Measurements from ENCODE around the gene ETNK2. TPM values are rescaled to one million over a fixed set of nuclear protein-coding genes. Genes with fewer than 3 reads are reported as not detected.
A peak's percentile ranks its signal among the peaks of the same experiment; 100 is the strongest.

ETNK2 gene
- total and polyA plus RNA-seq, 2 of the 13 experiments (the other 11 are each of a cell fraction or from before 2014, with no cell fraction given) = 15.5 to 42.8 TPM

DNA sequence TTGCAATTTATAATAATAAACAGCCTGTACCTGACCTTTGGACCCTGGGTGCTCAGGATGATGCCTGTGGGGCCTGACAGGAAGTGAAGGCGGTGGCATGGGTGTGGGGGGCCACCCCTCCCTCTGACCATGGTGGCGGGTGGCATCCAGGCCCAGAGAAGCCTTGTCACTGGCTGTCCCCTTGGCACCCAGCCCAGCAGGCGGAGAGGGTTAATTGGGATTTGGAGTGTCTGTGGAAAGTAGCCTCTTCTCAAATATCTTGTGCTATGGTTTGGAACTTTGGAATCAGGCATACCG, 58.5 kb downstream of the ETNK2 start (continued):
- TF ChIP-seq ATF5 (CRISPR knock-in tag; IDR thresholded peaks at IDR 0.05; ENCODE audit: low read depth) (no peak), SRSF1 (optimal IDR thresholded peaks at IDR 0.05; ENCODE audit: low read depth, low read length) (peak; percentile 68), GABPB1 (CRISPR knock-in tag; IDR thresholded peaks at IDR 0.05) (peak; percentile 89), RNF2 (conservative IDR thresholded peaks at IDR 0.05; ENCODE audit: low read depth) (no peak), AHR (CRISPR knock-in tag; IDR thresholded peaks at IDR 0.05) (no peak), TBX3 (IDR thresholded peaks at IDR 0.05; ENCODE audit: borderline replicate concordance) (no peak), MED13 (CRISPR knock-in tag; IDR thresholded peaks at IDR 0.05) (no peak), HMG20B (CRISPR knock-in tag; conservative IDR thresholded peaks at IDR 0.05) (0 out of 2 replicates have a peak, but pooled peaks have one; percentile 58), XBP1 (CRISPR knock-in tag; IDR thresholded peaks at IDR 0.05) (no peak), PHB2 (IDR thresholded peaks at IDR 0.05; ENCODE audit: partially characterized antibody) (no peak), CBFB (CRISPR knock-in tag; IDR thresholded peaks at IDR 0.05) (no peak), PITX1 (CRISPR knock-in tag; IDR thresholded peaks at IDR 0.05) (no peak), ZNF224 (CRISPR knock-in tag; IDR thresholded peaks at IDR 0.05) (no peak), ZNF678 (CRISPR knock-in tag; IDR thresholded peaks at IDR 0.05) (no peak), ZNF768 (CRISPR knock-in tag; IDR thresholded peaks at IDR 0.05) (no peak), PBX2 (CRISPR knock-in tag; IDR thresholded peaks at IDR 0.05) (no peak), ZSCAN25 (CRISPR knock-in tag; IDR thresholded peaks at IDR 0.05) (no peak; the same call in 1 of the 2 replicates), SYNCRIP (IDR thresholded peaks at IDR 0.05; ENCODE audit: insufficient read depth, low read depth, low read length) (no peak), ZGPAT (CRISPR knock-in tag; IDR thresholded peaks at IDR 0.05) (peak; percentile 58; the same call in 1 of the 2 replicates), CHD4 (IDR thresholded peaks at IDR 0.05; ENCODE audit: borderline replicate concordance, low read length) (no peak), ZNF33B (CRISPR knock-in tag; IDR thresholded peaks at IDR 0.05) (no peak), RBM22 (optimal IDR thresholded peaks at IDR 0.05; ENCODE audit: low read length) (peak; percentile 79)
- TF ChIP-seq, protein P1, sequence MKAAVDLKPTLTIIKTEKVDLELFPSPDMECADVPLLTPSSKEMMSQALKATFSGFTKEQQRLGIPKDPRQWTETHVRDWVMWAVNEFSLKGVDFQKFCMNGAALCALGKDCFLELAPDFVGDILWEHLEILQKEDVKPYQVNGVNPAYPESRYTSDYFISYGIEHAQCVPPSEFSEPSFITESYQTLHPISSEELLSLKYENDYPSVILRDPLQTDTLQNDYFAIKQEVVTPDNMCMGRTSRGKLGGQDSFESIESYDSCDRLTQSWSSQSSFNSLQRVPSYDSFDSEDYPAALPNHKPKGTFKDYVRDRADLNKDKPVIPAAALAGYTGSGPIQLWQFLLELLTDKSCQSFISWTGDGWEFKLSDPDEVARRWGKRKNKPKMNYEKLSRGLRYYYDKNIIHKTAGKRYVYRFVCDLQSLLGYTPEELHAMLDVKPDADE (CRISPR knock-in tag; IDR thresholded peaks at IDR 0.05) = no peak
- TF ChIP-seq, protein P2, sequence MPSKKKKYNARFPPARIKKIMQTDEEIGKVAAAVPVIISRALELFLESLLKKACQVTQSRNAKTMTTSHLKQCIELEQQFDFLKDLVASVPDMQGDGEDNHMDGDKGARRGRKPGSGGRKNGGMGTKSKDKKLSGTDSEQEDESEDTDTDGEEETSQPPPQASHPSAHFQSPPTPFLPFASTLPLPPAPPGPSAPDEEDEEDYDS (CRISPR knock-in tag; IDR thresholded peaks at IDR 0.05) = no peak
- TF ChIP-seq, protein P3, sequence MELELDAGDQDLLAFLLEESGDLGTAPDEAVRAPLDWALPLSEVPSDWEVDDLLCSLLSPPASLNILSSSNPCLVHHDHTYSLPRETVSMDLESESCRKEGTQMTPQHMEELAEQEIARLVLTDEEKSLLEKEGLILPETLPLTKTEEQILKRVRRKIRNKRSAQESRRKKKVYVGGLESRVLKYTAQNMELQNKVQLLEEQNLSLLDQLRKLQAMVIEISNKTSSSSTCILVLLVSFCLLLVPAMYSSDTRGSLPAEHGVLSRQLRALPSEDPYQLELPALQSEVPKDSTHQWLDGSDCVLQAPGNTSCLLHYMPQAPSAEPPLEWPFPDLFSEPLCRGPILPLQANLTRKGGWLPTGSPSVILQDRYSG (CRISPR knock-in tag; IDR thresholded peaks at IDR 0.05) = no peak
